ENCODE results near the gene PROSER3.
"Not testable (repeated sequence)": the region's sequence is repeated elsewhere in the genome, so short reads cannot be mapped to it uniquely, and the experiment has no call there.

Gene PROSER3

DNA sequence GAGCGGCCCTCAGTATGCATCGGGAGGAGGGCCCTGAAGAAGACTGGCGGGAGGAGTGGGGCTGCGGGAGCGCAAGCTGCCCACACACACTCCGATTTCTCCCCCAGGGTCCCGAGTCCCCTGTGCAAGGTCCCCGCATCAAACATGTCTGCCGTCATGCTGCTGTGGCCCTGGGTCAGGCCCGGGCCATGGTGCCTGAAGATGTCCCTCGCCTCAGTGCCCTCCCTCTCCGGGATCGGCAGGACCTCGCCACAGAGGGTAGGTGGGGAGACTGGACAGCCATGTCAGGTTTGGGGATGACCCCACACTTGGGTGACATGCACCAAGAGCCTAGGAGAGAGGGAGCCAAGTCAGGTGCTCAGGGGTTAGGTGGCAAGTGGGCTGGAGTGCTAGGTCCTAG, 35.5 kb upstream of the PROSER3 start:
- DNase-seq (ENCODE audit: low read depth, low spot score): no peak

DNA sequence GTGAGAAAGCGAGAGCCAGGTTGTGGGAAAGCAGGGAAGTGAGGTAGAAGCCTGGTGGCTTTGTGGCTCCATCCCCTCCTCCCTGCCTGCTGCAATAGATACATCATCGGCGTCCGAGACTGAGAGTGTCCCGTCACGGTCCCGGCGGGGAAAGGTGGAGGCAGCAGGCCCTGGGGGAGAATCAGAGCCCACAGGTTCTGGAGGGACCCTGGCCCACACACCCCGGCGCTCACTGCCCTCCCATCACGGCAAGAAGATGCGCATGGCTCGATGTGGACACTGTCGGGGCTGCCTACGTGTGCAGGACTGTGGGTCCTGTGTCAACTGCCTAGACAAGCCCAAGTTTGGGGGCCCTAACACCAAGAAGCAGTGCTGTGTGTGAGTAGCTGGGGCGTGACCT, 35.1 kb upstream of the PROSER3 start:
- DNase-seq (ENCODE audit: low read depth, low spot score): no peak

DNA sequence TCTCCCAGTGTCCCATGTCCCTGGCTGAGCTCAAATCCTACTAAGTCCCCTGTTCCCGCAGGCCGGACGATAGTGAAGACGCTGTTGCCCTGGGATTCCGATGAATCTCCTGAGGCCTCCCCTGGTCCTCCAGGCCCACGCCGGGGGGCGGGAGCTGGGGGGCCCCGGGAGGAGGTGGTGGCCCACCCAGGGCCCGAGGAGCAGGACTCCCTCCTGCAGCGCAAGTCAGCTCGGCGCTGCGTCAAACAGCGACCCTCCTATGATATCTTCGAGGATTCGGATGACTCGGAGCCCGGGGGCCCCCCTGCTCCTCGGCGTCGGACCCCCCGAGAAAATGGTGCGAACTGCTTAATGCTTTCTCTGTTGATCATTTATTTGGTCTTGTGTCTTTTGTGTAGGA, 34.3 kb upstream of the PROSER3 start:
- no peak for DNase-seq (ENCODE audit: low read depth, low spot score)

- DNase-seq (ENCODE audit: low read depth, low spot score): not testable (repeated sequence)
These were observed 33.8 kb upstream of the PROSER3 start for GRCh38 chr19:35724132-35724531.

- DNase-seq (ENCODE audit: low read depth, low spot score): no peak
These were observed 33.4 kb upstream of the PROSER3 start for GRCh38 chr19:35724560-35724959.

DNA sequence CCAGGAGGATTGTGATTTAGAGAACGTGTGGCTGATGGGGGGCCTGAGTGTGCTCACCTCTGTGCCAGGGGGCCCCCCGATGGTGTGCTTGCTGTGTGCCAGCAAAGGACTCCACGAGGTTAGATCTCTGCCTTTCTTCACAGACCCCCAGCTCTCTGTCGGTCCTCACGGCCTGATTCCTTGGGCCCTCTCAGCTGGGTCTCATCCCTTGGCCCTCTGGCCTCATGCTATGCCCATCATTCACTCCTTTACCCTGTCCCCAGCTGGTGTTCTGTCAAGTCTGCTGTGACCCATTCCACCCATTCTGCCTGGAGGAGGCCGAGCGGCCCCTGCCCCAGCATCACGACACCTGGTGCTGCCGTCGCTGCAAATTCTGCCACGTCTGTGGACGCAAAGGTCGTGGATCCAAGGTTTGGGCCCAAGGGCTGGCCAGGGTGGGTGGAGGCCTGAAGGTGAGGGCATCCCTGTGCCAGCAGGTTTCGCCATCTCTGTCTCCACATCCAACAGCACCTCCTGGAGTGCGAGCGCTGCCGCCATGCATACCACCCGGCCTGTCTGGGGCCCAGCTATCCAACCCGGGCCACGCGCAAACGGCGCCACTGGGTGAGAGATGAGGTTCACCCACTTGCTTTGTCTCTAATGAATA, 32.6 kb upstream of the PROSER3 start:
- DNase-seq (ENCODE audit: low read depth, low spot score): no peak

- DNase-seq (ENCODE audit: low read depth, low spot score): no peak
These were observed 30.7 kb upstream of the PROSER3 start for GRCh38 chr19:35727053-35727955.

DNA sequence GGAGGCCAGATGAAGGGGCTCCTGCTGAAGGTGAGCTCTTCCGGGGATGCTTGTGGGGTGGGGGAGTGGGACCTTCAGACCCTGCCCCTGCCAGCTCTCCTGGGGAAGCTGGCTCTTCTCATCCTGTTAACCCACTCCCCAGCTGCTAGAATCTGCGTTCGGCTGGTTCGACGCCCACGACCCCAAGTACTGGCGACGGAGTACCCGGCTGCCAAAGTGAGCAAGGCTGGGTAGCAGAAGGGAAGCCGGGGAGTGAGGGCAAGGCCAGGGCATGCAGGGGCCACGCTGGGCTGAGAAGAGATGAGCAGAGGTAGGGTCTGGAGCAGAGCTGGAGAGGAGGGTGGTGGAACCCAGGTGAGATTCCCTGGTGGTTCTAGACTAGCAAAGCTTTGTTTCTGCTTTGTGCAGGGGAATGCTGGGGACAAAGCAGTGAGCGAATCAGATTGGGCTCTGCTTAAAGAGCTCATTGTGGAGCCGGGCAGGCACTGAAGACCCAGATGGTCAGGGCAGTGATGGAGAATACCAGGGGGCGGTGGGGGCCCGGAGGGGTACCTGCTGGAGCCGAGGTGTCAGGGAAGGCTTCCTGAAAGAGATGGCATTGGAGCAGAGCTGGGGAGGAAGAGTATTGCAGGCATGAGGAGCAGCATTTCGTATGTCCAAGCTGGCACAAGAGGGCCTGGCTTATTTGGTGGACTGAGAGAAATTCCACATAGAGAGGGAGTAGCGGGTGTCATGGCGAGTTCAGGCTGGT, 29.8 kb upstream of the PROSER3 start:
- no peak for DNase-seq (ENCODE audit: low read depth, low spot score)

DNA sequence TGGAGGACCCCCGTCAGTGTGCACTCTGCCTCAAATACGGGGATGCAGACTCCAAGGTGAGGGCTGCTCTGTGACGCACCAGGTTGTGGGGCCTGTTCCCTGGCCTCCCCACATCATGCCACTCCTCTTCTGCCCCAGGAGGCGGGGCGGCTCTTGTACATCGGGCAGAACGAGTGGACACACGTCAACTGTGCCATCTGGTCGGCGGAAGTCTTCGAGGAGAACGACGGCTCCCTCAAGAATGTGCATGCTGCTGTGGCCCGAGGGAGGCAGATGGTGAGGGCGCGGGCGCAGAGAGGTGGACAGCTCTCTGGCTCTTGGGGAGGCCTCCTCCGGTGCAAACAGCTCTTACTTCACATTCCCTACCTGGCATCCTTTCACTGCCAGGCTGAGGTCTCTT, 29.0 kb upstream of the PROSER3 start:
- no peak for DNase-seq (ENCODE audit: low read depth, low spot score)

DNA sequence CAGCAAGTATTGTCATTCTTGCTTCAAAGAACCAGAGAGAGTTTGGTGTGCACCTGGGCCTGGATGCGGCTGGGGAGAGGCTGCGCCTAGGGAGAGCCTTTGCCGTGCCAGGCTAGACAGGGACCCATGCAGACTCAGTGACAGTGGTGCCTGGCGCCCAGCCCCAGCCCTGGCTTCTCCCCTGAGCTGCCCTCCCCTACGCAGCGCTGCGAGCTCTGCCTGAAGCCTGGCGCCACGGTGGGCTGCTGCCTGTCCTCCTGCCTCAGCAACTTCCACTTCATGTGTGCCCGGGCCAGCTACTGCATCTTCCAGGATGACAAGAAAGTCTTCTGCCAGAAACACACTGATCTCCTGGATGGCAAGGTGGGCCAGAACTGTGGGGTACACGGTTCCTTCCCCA, 28.2 kb upstream of the PROSER3 start:
- no peak for DNase-seq (ENCODE audit: low read depth, low spot score)

GRCh38 chr19:35730326-35730725, 27.6 kb upstream of the PROSER3 start:
- DNase-seq (ENCODE audit: low read depth, low spot score): no peak

DNA sequence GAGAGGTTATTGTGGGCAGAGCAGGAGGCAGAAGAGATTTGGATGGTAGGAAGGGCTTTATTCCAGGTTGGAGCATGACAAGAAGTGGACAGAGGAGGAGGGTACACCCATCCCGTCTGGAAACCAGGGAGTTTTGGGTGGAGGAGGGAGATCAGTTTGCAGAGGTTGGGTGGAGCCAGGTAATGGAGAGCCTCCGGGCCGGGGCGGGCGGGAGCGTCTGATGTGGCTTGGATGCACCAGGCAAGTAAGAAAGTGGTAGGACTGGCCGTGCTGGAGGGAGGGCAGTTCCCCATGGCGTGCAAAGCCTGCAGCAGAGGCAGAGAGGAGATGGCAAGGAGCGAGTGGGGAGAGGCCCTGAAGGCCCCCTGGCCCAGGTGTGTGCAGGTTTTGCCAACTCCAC, 26.6 kb upstream of the PROSER3 start:
- no peak for DNase-seq (ENCODE audit: low read depth, low spot score)

- no peak for DNase-seq (ENCODE audit: low read depth, low spot score)
These were observed 26.1 kb upstream of the PROSER3 start for GRCh38 chr19:35731779-35732405.

DNA sequence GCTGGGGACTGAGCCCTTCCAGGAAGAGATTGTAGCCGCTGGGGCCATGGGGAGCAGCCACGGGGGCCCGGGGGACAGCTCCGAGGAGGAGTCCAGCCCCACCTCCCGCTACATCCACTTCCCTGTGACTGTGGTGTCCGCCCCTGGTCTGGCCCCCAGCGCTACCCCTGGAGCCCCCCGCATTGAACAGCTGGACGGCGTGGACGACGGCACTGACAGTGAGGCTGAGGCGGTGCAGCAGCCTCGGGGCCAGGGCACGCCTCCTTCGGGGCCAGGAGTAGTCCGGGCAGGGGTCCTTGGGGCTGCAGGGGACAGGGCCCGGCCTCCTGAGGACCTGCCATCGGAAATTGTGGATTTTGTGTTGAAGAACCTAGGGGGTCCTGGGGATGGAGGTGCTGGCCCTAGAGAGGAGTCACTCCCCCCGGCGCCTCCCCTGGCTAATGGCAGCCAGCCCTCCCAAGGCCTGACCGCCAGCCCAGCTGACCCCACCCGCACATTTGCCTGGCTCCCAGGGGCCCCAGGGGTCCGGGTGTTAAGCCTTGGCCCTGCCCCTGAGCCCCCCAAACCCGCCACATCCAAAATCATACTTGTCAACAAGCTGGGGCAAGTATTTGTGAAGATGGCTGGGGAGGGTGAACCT, 25.3 kb upstream of the PROSER3 start:
- no peak for DNase-seq (ENCODE audit: low read depth, low spot score)

DNA sequence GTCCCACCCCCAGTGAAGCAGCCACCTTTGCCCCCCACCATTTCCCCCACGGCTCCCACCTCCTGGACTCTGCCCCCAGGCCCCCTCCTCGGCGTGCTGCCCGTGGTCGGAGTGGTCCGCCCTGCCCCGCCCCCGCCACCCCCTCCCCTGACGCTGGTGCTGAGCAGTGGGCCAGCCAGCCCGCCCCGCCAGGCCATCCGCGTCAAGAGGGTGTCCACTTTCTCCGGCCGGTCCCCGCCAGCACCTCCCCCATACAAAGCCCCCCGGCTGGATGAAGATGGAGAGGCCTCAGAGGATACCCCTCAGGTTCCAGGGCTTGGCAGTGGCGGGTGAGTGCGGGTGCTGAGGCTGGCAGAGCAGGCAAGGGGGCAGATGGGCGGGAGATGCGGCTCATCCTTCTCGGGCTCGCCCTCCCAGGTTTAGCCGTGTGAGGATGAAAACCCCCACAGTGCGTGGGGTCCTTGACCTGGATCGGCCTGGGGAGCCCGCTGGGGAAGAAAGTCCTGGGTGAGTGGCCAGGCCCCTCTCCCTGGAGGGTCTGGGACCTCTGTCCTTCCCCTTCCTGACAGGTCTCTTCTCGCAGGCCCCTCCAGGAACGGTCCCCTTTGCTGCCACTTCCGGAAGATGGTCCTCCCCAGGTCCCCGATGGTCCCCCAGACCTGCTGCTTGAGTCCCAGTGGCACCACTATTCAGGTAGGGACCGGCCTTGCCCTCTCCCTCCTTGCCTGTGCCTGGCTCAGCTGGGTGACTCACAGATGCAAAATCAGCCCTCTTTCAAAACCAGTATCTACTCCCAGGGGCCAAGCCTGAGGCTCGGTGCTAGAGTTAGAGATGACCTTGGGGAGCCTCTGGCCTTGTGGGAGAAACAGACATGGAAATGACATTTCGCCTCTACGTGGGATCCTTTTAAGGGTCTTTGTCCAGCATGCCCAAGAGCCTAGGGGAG, 24.5 kb upstream of the PROSER3 start:
- no peak for DNase-seq (ENCODE audit: low read depth, low spot score)

DNA sequence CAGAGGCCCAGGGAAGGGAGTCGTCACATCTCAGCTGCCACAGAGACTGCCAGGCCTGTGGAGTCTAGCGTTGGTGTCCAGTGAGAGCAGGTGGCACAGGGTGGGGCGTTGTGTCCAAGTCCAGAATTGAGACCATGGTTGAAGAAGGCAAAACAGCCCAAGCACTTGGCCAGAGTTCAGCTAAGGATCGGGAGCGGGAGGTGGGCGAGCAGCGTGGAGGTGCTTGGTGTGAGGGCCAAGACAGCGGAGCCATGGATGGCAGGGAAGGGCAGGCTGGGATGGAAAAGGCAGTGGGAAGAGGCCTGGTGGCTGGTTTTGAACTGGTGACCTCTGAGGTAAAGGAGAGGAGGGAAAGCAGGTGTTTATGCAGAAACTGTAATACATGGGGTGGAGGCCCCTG, 23.7 kb upstream of the PROSER3 start:
- DNase-seq (ENCODE audit: low read depth, low spot score): no peak

GRCh38 chr19:35734889-35735288, 23.1 kb upstream of the PROSER3 start:
- no peak for DNase-seq (ENCODE audit: low read depth, low spot score)

DNA sequence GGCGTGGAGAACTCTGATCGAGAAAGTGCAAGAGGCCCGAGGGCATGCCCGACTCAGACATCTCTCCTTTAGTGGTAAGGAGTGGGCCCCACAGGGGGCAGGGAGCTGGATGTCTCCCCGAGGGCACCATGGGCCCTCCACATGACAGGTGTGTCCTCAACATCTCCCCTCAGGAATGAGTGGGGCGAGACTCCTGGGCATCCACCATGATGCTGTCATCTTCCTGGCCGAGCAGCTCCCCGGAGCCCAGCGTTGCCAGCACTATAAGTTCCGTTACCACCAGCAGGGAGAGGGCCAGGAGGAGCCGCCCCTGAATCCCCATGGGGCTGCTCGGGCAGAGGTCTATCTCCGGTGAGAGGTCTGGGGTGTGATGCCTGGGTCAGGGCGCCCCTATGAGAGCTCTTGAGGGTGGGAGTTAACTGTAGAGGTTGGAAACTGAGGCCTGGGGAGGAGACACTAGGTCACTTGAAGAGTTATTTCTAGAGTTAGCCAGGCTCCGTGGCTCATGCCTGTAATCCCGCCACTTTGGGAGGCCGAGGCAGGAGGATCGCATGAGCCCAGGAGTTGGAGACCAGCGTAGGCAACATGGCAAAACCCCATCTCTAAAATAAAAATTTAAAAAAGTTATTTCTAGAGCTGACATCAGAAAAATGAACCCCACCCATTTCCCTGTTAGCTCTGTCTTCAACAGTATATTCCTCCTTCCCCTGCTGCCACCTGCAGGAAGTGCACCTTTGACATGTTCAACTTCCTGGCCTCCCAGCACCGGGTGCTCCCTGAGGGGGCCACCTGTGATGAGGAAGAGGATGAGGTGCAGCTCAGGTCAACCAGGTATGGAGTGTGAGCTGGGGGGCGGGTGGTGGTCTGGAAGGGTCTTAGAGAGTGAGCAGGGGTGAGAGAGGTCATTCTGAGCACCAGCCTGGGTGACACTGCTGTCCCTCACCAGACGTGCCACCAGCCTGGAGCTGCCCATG, 20.8 kb upstream of the PROSER3 start:
- DNase-seq (ENCODE audit: low read depth, low spot score): no peak
